HG02885 (cell line): ENCODE results near the gene MED19.

ENCODE experiments used
- ATAC-seq: cut with Tn5 transposase; IDR thresholded peaks from one replicate; pipeline ENCODE4 v1.9.1; 2021; ENCODE audit warnings: mild to moderate bottlenecking; ENCODE audit not compliant: unreplicated experiment, poor library complexity

Gene MED19

GRCh38 chr11:57656885-57657193 lies 55.2 kb downstream of the MED19 start:
- no peak for ATAC-seq
